BJ (cell line): Measurements from ENCODE around the gene TAS1R1. TPM values are rescaled to one million over a fixed set of nuclear protein-coding genes. Genes with fewer than 3 reads are reported as not detected.
A peak's percentile ranks its signal among the peaks of the same experiment; 100 is the strongest.
"Not testable (repeated sequence)": the region's sequence is repeated elsewhere in the genome, so short reads cannot be mapped to it uniquely, and the experiment has no call there.

ENCODE experiments used
- CTCF ChIA-PET: fragments of 350-600 bp; formaldehyde crosslinking; extraction: SDS; loops from one replicate; lab custom pipeline; 2021; ENCODE audit warnings: antibody characterized with exemption, inconsistent platforms; lab: Yijun Ruan, JAX
- POLR2A ChIA-PET: fragments of 300-600 bp; sonication (Branson Sonifier 250); formaldehyde crosslinking; extraction: SDS; loops from one replicate; lab custom pipeline; 2021; ENCODE audit warnings: antibody characterized with exemption; lab: Charles Lee
- DNase-seq: peaks from one replicate; pipeline ENCODE4 v3.0.0-alpha.2; 2011; ENCODE audit warnings: low read depth
- H3K27me3 ChIP-seq: 2 replicates; pipeline ENCODE4 v1.6.0; 2011; ENCODE audit warnings: low read length; ENCODE audit not compliant: control insufficient read depth, insufficient read depth
- H3K36me3 ChIP-seq: 2 replicates; pipeline ENCODE4 v1.5.1; 2011; ENCODE audit warnings: low read length; ENCODE audit not compliant: control insufficient read depth, insufficient read depth
- H3K4me3 ChIP-seq: 2 replicates; pipeline ENCODE4 v1.5.1; 2011; ENCODE audit warnings: low read depth, mild to moderate bottlenecking, control low read depth, low read length
- polyA plus RNA-seq: library from polyadenylated mRNA; depleted of rRNA; stranded (reverse); fragments of >200 nt; gene quantifications from 2 replicates; pipeline ENCODE4 v1.2.3, GENCODE V29; 2011
- TF ChIP-seq, protein P1 (sequence below): IDR thresholded peaks from 2 replicates; pipeline ENCODE4 v1.5.1; 2011; ENCODE audit warnings: low read depth, mild to moderate bottlenecking, control low read depth, inconsistent platforms, low read length, moderate library complexity; ENCODE audit not compliant: insufficient read depth

The TAS1R1 gene
- polyA plus RNA-seq, 1 experiment, result 0.25 TPM

DNA sequence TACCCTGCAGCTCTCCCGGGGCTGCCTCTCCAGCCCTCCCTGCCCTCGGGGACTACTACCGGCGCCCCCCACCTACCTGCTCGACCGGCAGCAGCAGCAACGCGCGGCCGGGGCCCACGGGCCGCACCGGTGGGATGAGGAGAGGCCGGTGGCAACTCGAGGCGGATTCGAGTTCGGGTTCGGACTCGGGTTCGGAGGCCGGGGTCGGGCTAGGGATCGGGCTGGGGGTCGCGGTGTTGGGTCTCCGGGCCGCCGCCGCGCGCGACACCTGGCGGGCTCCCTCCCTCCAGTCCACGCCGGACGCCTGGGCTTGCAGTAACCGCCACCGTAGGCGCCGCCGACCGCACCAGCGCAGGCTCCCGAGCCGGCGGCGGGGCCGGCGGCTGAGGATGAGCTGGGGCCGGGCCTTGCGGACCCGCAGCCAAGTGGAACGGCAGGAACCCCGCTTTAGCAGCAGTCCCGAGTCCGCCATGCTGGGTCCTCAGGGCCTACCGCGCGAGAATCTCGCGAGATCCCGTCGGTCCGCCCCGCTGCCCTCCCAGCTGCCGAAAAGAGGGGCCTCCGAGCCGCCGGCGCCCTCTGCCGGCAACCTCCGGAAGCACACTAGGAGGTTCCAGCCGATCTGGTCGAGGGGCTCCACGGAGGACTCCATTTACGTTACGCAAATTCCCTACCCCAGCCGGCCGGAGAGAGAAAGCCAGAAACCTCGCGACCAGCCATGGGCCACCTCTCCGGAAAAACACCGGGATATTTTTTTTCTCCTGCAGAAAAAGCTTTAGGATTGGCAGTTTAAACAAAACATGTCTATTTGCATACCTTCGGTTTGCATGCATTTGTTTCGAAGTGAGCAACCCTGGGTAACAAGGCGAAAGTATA, 838 bp upstream of the TAS1R1 start, which contains the start of gene NOL9:
TSS of gene NOL9 (minus strand) at position 483 of the 876 bp plus-strand sequence. CDS start at position 472, 11 bp downstream.
- peak; percentile 50 for DNase-seq
- peak within 1 kb of the TSS; percentile 81 for H3K4me3 ChIP-seq
- peaks cover 3% of the 10 kb centered on the region for H3K36me3 ChIP-seq
- POLR2A ChIA-PET, result no interaction called here
- CTCF ChIA-PET, result interaction anchor here (0.7 to 4.1 kb wide), 35 partner anchors 8 to 151 kb away, joined by 3 to 30 read pairs (median 5); partner anchors contain the start of genes KLHL21, PLEKHG5 and ZBTB48
- H3K27me3 ChIP-seq, result no peaks in the 10 kb centered on the region
- TF ChIP-seq, protein P1, sequence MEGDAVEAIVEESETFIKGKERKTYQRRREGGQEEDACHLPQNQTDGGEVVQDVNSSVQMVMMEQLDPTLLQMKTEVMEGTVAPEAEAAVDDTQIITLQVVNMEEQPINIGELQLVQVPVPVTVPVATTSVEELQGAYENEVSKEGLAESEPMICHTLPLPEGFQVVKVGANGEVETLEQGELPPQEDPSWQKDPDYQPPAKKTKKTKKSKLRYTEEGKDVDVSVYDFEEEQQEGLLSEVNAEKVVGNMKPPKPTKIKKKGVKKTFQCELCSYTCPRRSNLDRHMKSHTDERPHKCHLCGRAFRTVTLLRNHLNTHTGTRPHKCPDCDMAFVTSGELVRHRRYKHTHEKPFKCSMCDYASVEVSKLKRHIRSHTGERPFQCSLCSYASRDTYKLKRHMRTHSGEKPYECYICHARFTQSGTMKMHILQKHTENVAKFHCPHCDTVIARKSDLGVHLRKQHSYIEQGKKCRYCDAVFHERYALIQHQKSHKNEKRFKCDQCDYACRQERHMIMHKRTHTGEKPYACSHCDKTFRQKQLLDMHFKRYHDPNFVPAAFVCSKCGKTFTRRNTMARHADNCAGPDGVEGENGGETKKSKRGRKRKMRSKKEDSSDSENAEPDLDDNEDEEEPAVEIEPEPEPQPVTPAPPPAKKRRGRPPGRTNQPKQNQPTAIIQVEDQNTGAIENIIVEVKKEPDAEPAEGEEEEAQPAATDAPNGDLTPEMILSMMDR, result peak; percentile 98

DNA sequence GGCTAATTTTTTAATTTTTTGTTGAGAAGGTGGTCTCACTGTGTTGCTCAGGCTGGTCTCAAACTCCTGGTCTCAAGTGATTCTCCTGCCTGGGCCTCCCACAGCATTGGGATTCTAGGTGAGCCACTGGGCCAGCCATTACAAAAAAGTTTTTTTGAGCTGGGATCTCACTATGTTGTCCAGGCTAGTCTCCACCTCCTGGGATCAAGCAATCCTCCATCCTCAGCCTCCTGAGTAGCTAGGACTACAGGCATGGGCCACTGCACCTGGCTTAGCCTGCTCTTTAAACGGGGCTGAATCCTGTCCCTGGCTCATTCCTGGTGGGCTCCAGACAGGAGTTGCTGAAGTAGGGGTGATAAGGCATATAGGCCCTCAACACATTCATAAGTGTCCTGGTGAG, 2.5 kb downstream of the TAS1R1 start:
- CTCF ChIA-PET, result no interaction called here
- DNase-seq, result no peak
- TF ChIP-seq, protein P1, result no peak
- Histone ChIP-seq H3K4me3 (no peak overlapping the region), H3K36me3 (no peaks in the 10 kb centered on the region), H3K27me3 (peaks cover 2% of the 10 kb centered on the region; the same call in 1 of the 2 replicates)
- POLR2A ChIA-PET, result no interaction called here

DNA sequence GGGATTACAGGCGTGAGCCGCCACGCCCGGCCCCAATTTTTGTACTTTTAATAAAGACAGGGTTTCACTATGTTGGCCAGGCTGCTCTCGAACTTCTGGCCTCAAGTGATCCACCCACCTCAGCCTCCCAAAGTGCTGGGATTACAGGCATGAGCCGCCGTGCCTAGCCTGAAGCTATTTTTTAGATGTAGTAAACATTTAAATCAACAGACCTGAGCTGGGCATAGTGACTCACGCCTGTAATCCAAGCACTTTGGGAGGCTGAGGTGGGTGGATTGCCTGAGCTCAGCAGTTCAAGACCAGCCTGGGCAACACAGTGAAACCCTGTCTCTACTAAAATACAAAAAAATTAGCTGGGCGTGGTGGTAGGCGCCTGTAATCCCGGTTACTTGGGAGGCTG, 4.1 kb downstream of the TAS1R1 start:
- DNase-seq, H3K4me3 ChIP-seq, CTCF ChIA-PET, POLR2A ChIA-PET, H3K27me3 ChIP-seq, H3K36me3 ChIP-seq: not testable (repeated sequence)

DNA sequence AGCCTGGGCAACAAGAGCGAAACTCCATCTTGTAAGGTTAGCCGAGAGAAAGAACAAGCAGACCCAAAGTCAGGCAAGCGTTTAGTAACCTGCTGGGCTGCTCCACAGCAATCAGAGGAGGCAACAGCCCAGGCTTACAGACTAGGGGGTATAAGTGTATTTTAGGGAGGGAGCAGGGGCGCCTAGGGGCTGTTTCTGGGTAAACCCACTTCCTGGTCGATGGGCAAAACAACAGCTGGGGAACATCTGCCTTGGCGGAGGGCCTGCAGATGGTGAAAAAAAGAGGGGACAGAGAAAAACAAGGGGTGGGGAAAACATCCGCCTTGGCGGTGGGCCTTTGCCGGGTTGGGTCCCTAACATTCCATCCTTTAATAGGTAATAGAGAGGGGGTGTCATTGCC, 5.2 kb downstream of the TAS1R1 start:
- Histone ChIP-seq H3K27me3 (peaks cover 8% of the 10 kb centered on the region), H3K4me3 (no peak overlapping the region), H3K36me3 (no peaks in the 10 kb centered on the region)
- DNase-seq, result no peak
- ChIA-PET CTCF (no interaction called here), POLR2A (no interaction called here)
- TF ChIP-seq, protein P1, result no peak

DNA sequence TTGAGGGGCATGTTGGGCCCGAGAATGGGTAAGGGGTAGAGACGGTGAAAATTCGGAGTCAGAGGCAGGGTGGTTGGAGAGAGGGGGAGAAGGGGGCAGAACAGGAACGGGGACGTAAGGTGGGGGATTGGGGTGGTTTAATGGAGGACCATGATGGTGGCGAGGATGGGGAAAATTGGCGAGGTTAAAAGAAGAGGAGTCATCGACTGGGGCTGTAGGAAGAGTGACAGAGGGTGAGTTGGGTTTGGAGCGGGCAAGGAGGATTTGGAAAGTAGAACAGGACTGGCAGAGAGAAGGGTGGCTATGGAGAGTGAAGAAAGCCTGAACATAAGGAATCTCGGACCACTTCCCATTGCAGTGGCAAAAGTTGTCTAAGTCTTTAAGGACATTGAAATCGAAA, 13.9 kb downstream of the TAS1R1 start:
- CTCF ChIA-PET, result interaction anchor here (1.0 kb wide), 1 partner anchor 9 kb away, joined by 3 read pairs; no protein-coding TSS in a partner anchor
- TF ChIP-seq, protein P1, result no peak
- no peak for DNase-seq

More for the DNA sequence above, 13.9 kb downstream of the TAS1R1 start:
- no peak overlapping the region for H3K4me3 ChIP-seq
- peaks cover 12% of the 10 kb centered on the region for H3K27me3 ChIP-seq
- H3K36me3 ChIP-seq, result no peaks in the 10 kb centered on the region
- POLR2A ChIA-PET, result no interaction called here
